GM12891 (cell line): ENCODE results near the gene ABCC9.

Experiments used
- POLR2A ChIP-seq: IDR thresholded peaks from 2 replicates; pipeline ENCODE4 v1.6.1; 2011; ENCODE audit warnings: low read depth, low read length, control low read depth
- TAF1 ChIP-seq: IDR thresholded peaks from 2 replicates; pipeline ENCODE4 v1.6.1; 2011; ENCODE audit warnings: low read depth, low read length, control low read depth

DNA sequence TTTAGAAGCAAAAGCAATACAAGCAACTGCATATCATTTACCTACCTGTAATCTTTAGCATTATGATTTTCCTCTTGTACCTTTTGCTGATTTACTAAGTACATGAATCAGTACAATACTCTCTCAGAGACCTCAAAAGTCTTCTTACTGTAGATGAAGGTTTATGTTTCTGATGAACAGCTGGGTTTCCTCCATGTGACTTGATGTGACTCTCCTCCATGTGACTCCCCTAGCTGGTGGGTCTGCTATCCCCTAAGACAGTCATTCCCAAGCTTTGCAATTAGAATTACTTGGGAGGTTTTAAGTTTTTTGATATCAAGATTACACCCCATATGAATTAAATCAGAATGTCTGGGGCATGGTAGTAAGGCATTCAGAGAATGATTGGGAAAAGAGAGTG, 32.0 kb upstream of the ABCC9 start:
- no peak for TF ChIP-seq TAF1
- TF ChIP-seq POLR2A, result no peak
